GM19463 (cell line): ENCODE measurements around the gene CTDNEP1.

Source experiments
- ATAC-seq: cut with Tn5 transposase; IDR thresholded peaks from one replicate; pipeline ENCODE4 v1.9.1; 2021; ENCODE audit warnings: mild to moderate bottlenecking, moderate library complexity; ENCODE audit not compliant: unreplicated experiment

CTDNEP1 gene

GRCh38 chr17:7251661-7252175 lies at the start of gene CTDNEP1:
Gene CTDNEP1, minus strand, starts transcription at chr17:7251734. Its CDS starts 438 bp downstream, at chr17:7251296.
- peak; percentile 88 for ATAC-seq

GRCh38 chr17:7296189-7296861 lies 44.8 kb upstream of the CTDNEP1 start:
- ATAC-seq, result no peak

GRCh38 chr17:7295230-7296180 lies 44.0 kb upstream of the CTDNEP1 start:
- no peak for ATAC-seq

DNA sequence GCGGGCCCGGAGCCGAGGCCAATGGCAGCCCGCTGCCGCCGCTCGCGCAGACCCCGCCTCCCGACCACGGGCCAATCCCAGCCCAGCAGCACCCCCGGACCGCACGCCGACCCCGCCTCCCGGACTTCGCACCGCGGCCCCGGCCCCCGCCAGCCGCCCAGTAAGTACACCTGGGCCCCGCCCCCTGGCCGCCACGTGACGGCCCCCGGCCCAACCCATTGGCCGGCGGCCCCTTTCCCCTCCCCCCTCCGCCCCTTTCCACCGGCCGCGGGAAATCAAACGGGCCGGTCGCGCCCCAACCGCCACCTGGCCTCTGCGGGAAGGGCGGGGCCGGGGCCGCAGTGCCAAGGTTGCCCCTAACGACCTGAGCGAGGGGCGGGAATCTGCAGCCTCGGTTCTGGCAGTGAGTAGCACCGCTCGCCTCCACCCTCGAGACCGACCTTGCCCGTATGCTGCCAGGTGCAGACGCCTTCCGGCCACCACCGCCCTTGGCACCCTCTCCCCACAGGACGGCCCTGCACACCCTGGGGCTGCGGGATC lies 43.1 kb upstream of the CTDNEP1 start, which contains the start of gene YBX2:
TSS of gene YBX2 (minus strand) at position 26 of the 540 bp plus-strand sequence. CDS start 139 bp downstream, outside the sequence.
- no peak for ATAC-seq

- ATAC-seq, result no peak
Measured at GRCh38 chr17:7293816-7294613, 42.5 kb upstream of the CTDNEP1 start.

- ATAC-seq, result no peak
Measured at GRCh38 chr17:7293159-7293558, 41.6 kb upstream of the CTDNEP1 start.

DNA sequence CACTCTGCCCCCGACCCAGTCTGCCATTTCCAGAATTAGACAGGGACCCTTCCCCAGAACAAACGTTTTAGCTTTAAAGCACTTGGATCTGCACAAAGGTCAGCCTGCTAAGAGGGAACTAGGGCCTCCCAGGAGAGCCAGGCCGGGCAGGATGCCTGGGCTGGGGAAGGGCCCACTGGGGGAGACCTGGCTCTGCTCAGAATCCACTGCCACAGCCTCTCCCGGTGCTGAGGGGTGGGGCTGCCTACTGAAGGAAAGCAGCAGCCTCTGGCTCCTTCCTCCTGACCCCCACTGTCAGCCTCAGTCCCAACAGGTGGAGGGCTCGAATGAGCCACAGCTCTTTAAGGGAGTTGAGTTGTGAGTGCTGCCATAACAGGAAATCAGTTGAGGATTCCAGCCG lies 41.2 kb upstream of the CTDNEP1 start:
- ATAC-seq, result no peak

GRCh38 chr17:7292194-7292593 lies 40.7 kb upstream of the CTDNEP1 start:
- ATAC-seq, result no peak

GRCh38 chr17:7290685-7291084 lies 39.2 kb upstream of the CTDNEP1 start:
- no peak for ATAC-seq

DNA sequence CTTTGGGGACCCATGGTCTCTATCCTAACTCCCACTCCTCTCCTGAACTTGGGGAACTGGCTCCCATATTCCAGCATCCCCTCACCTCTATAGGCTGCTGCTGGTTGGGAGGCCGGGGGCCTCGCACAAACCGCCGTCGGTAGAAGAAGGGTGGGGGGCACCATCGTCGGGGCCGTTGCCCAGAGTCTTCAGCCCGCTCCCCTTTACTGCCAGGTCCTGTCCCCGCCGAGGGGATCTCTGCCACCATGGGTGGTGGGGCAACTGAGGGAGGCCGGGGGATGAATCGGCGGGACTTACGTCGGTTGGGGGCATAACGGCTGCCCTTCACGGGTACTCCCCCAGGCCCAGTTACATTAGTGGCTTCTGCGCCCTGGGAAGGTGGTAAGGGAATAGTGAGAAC lies 38.6 kb upstream of the CTDNEP1 start:
- ATAC-seq, result no peak

DNA sequence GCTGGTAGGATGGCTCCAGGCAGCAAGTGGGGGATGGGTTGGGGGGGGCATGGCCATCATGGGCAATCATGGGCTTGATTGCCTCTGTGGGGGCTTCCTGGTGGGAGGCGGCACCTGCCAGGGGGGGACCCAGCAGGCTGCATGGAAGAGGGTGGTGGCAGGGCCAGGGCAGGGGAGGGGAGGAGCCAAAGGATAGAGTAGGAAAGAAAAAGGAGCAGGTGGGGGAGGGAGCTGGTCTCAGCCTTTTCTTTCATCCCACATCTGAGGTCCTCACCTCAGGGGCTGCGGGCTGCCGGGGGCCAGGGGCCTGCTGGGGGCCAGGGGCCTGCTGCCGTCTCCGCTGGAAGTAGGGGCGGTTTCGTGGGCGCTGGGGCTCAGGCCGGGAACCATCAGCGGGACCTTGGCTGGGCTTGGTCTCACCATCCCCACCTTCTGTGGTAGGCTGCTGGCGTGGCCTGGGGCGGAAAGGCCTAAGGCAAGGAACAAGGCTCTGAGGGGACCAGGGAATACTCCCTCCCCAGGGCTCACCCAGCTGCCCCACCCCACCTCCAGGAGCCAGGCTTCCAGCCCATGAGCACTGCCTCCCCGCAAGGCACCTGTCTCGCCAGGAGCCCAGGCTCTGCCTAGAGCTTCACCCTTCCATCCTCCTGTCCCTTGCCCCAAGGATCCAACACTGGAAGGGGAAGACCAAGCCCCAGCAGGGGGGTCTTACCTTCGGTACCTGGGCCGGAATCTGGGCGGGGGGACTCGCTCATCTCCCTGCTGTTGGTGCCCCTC lies 37.9 kb upstream of the CTDNEP1 start:
- ATAC-seq, result no peak

DNA sequence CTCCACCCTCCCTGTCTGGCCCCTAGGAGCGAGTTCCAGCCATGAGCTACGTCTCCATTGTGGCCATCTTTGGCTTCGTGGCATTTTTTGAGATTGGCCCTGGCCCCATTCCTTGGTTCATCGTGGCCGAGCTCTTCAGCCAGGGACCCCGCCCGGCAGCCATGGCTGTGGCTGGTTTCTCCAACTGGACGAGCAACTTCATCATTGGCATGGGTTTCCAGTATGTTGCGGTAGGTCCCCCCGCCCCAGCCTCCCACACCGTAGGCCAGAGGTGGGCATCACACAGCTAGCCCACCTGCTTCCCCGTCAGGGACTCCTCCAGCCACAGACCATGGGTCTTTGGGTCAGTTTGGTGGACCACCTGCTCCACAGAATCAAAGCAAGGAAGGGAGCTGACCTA lies 34.1 kb upstream of the CTDNEP1 start:
- no peak for ATAC-seq

GRCh38 chr17:7284911-7285310 lies 33.4 kb upstream of the CTDNEP1 start:
- ATAC-seq, result no peak

DNA sequence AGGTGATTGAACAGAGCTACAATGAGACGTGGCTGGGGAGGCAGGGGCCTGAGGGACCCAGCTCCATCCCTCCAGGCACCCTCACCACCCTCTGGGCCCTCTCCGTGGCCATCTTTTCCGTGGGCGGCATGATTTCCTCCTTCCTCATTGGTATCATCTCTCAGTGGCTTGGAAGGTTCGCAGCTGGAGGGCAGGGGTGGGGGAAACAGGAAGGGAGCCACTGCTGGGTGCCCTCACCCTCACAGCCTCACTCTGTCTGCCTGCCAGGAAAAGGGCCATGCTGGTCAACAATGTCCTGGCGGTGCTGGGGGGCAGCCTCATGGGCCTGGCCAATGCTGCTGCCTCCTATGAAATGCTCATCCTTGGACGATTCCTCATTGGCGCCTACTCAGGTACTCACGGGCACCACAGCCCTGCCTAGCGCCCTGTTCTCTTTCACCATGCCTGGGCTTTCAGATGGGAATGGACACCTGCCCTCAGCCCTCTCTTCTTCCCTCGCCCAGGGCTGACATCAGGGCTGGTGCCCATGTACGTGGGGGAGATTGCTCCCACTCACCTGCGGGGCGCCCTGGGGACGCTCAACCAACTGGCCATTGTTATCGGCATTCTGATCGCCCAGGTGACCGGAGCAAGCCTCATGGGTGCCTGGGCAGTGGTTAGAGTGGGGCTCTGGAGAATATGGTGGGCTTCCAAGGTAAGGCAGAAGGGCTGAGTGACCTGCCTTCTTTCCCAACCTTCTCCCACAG lies 32.1 kb upstream of the CTDNEP1 start:
- ATAC-seq, result no peak

GRCh38 chr17:7282752-7283321 lies 31.3 kb upstream of the CTDNEP1 start:
- no peak for ATAC-seq

- ATAC-seq, result no peak
Measured at GRCh38 chr17:7281953-7282751, 30.6 kb upstream of the CTDNEP1 start.

GRCh38 chr17:7281074-7281952 lies 29.8 kb upstream of the CTDNEP1 start, which contains the start of gene SLC2A4:
Gene SLC2A4, plus strand, starts transcription at chr17:7281718. Its CDS starts 217 bp downstream, at chr17:7281935.
- no peak for ATAC-seq
